Measurements from ENCODE around the gene MAMDC2.

GRCh38 chr9:70085241-70085640, 41.6 kb downstream of the MAMDC2 start:
- TF ChIP-seq, protein P1, sequence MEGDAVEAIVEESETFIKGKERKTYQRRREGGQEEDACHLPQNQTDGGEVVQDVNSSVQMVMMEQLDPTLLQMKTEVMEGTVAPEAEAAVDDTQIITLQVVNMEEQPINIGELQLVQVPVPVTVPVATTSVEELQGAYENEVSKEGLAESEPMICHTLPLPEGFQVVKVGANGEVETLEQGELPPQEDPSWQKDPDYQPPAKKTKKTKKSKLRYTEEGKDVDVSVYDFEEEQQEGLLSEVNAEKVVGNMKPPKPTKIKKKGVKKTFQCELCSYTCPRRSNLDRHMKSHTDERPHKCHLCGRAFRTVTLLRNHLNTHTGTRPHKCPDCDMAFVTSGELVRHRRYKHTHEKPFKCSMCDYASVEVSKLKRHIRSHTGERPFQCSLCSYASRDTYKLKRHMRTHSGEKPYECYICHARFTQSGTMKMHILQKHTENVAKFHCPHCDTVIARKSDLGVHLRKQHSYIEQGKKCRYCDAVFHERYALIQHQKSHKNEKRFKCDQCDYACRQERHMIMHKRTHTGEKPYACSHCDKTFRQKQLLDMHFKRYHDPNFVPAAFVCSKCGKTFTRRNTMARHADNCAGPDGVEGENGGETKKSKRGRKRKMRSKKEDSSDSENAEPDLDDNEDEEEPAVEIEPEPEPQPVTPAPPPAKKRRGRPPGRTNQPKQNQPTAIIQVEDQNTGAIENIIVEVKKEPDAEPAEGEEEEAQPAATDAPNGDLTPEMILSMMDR (IDR thresholded peaks at IDR 0.05): no peak
- TF ChIP-seq POLR2A (IDR thresholded peaks at IDR 0.05): no peak

Data from adrenal gland (tissue), 5 donors.